GM19438 (cell line): ENCODE data around the gene PCNA.
A peak's percentile ranks its signal among the peaks of the same experiment; 100 is the strongest.

ENCODE experiments used
- ATAC-seq: cut with Tn5 transposase; IDR thresholded peaks from one replicate; pipeline ENCODE4 v1.9.1; 2021; ENCODE audit warnings: low read depth; ENCODE audit not compliant: unreplicated experiment

The PCNA gene

DNA sequence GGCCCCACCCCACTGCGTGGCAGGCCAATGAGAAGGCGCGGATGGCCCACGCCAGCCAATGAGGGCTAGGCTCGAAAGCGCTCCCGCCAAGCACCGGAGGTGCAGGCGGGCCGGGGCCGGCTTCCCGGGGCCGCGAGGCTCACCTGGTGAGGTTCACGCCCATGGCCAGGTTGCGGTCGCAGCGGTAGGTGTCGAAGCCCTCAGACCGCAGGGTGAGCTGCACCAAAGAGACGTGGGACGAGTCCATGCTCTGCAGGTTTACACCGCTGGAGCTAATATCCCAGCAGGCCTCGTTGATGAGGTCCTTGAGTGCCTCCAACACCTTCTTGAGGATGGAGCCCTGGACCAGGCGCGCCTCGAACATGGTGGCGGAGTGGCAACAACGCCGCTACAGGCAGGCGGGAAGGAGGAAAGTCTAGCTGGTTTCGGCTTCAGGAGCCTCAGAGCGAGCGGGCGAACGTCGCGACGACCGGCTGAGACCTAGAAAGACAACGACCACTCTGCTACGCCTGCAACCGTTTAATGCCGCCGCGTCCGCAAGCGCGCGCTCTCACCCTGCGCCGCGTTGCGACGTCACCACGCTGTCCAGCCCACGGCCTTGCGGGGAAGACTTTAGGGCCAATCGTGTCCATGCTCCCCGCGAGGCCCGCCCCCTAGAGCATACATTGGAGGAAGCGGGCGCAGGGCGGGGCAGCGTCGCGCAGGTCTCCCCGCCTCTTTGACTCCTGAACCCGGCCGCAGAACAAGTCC lies at the start of gene PCNA:
PCNA (minus strand) TSS at position 524 of the 750 bp plus-strand sequence; CDS start at position 364, 160 bp downstream.
- ATAC-seq, result peak; percentile 93

- ATAC-seq, result no peak
Measured at GRCh38 chr20:5168651-5169396, 49.1 kb upstream of the PCNA start.

DNA sequence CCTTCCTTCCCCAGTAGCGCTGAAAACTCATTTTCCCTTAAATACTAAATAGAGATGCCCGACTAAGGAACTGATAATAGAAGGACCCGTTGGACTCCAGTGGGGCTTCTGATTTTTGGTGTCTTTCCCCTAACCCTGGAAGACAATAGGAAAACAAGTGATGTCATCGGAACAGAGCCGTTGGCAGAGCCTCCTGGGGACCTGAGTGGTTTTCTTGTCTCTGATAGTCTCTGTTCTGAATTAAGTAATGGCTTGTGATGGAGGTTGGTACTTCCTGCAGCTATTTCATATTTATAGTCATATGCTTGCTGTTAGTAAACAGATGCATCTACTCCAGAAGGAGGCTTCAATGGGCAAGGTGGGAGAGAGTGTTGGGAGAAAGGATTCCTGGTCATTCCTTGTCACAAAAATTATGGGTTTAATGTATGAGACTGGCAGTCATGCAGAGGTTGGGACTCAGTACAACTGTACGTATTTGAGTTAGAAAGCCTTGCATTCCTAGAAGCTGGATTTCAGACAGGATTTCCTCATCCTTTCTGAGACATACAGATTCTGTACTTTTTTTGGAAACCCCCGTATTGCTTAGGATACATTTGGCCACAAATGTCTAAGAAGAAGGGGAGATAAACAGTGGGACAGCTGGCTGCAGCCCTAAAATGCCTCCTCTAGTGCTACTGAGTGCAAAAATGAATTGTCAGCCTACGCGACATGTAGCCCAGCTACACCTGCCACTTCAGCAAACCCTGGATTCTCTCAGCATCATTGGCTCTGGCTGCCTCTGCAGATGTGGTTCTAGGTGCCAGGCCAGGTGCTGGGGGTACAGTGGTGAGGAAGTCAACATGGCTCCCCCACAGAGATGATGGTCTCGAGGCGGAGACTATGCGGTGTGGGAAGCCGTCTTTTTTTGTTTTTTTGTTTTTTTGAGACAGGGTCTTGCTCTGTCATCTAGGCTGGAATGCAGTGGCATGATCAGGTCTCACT lies 45.2 kb upstream of the PCNA start:
- no peak for ATAC-seq

- ATAC-seq, result no peak
Measured at GRCh38 chr20:5161536-5162164, 41.9 kb upstream of the PCNA start.

- no peak for ATAC-seq
Measured at GRCh38 chr20:5160882-5161281, 41.1 kb upstream of the PCNA start.

DNA sequence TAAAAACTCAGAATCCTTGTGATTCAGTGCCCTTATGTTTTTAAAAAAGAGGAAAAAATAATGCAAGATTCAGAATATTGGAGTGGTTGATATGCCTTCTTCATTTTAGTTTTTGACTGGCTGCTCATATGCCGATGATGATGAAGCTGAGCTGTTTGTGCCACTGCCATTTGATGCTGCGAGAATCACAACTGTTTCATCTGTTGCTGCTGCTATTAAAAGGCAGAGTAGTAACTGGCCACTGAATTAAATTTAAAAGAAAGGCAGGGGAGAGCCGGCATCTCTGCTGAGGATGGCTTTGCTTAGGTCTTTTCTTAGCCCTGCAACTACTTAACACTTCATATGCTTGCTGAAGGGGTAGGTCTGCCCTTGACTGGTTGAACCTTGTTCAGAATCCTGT lies 40.2 kb upstream of the PCNA start:
- ATAC-seq, result no peak

- no peak for ATAC-seq
Measured at GRCh38 chr20:5156675-5157448, 37.1 kb upstream of the PCNA start.

DNA sequence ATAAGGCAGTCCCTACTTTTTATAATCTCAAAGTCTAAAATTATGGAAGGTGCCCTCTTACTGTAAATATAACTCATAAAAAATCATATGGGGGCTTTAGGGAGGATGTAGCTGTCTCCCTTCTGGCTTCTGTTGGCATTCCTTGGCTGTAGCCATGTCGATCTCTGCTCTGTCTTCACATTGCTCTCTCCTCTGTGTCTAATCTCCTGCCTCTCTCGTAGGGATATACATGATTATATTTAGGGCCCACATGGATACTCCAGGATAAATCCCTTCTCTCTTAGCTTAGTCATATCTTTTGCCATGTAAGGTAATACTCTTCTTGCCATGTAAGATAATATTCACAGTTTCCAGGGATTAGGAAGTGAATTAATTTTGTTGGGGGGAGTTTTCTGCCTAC lies 35.6 kb upstream of the PCNA start:
- ATAC-seq, result no peak

DNA sequence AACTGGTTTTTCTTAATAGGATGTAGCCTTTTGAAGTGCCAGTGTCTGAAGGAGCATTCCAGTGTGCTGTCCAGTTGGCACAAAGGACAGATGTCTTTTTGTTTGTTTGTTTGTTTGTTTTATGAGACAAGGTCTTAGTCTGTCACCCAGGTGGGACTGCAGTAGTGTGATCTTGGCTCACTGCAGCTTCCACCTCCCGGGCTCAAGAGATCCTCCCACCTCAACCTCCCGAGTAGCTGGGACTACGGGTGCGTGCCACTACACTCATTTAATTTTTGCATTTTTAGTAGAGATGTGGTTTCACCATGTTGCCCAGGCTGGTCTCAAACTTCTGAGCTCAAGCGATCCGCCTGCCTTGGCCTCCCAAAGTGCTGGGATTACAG lies 34.8 kb upstream of the PCNA start:
- ATAC-seq, result no peak

- no peak for ATAC-seq
Measured at GRCh38 chr20:5153612-5154542, 34.1 kb upstream of the PCNA start.

GRCh38 chr20:5153152-5153467 lies 33.4 kb upstream of the PCNA start:
- no peak for ATAC-seq

DNA sequence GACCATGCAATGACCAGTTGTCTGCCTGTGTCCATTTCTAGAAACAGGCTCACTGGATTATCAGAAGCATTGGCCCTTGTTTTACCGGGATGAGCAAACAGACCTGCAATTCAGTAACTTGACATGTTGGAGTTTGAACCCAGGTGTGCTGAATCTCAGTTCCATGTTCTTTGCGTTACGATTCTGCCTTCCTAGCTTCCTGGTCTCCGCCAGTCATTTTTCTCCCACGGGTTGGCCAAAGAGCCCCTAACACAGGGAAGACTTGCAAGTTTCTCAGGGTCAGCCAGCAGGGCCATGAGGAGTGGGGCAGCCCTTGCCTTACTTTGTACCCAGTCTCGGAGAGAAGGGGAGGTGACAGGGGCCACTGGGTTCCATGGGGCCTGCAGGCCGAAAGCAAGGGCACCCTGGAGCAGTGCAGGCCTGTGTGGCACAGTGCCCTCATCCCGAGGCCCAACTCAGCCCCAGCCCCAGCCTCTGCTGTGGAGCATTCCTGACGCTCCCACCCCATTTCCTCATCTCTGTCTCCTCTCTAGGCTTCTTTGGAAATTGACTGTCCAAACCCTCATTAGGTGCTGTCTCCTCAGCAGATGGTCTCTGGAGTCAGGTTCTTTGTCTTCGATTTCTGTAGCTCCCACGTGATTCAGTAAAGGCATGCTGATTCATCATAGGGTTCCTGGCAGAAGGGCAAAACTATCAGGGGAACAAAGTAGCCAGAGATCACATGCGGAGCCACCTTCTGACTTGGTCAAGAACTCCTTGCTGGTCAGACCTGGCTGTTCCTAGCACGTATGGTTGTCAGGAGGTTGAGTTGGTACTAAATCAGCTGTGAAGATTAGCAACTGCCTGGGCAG lies 30.7 kb upstream of the PCNA start:
- ATAC-seq, result no peak

GRCh38 chr20:5149892-5150225 lies 30.1 kb upstream of the PCNA start:
- ATAC-seq, result no peak

GRCh38 chr20:5148581-5148980 lies 28.8 kb upstream of the PCNA start:
- ATAC-seq, result no peak

DNA sequence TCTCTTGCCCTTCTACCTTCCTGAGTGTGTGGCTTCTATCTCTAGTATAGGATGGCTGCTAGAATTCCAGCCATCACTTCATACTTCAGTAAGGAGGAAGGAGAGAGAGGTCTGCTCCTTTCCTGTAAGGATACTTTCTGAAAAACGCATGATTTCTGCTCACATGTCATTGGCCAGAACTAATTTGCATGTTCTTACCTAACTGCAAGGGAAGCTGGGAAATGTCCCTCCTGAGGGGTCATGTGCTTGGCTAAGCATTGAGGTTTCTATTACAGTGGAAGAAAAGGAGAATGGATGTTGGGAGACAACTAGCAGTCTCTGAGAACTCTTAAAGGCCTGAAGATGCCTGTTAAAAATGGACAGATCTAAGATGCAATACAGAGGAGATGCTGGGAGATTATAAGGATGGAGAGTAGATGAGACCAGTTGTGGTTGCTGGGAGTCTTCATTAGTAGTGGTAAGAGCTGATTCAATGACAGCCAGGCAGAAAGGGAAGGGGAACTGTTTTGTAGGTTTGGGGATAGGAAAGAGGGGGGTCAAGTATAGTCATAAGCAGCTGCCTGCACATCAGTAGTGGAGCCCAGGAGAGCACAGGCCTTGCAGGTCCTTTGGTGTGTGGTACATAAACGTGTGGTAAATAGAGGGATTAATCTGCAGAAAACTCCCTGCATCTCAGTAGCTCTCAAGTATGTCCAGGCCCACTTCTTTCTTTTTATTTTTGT lies 27.3 kb upstream of the PCNA start:
- no peak for ATAC-seq

GRCh38 chr20:5146099-5146668 lies 26.4 kb upstream of the PCNA start:
- no peak for ATAC-seq
